ENCODE data around the gene RPS8.
"Not testable (repeated sequence)": the region's sequence is repeated elsewhere in the genome, so short reads cannot be mapped to it uniquely, and the experiment has no call there.

RPS8 gene

DNA sequence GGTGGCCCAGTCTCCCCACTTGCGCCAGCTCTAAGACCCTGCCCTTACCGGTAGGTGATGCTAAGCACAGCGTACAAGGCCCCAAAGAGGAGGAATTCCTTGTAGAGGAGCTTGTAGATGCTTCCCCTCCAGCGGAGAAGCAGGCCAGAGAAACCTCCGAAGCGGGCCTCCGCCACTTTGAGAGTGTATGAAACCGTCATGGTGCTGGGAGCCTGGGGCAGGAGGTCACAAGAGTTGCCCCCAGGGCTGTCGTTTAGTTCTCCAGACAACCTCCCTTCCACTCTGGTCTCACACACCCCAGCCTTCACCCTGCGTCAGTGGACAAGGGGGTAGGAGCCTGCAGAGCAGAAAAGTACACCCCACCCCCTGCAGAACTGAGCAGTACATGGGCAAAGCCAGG is 12.2 kb downstream of the RPS8 start:
- Histone ChIP-seq H3K36me3 (ENCODE audit: control insufficient read depth, insufficient read depth, low read length) (no peaks in the 10 kb centered on the region), H3K9ac (no peak overlapping the region), H3K4me2 (ENCODE audit: low read length) (no peak overlapping the region), H3K79me2 (no peaks in the 10 kb centered on the region), H3K9me3 (ENCODE audit: control insufficient read depth, low read length) (no peaks in the 10 kb centered on the region), H3K27me3 (ENCODE audit: control insufficient read depth, insufficient read depth, low read length) (no peaks in the 10 kb centered on the region), H3K4me3 (ENCODE audit: low read depth, low read length) (no peak overlapping the region), H3K4me1 (peaks cover 5% of the 10 kb centered on the region), H3K27ac (no peak overlapping the region), H2AFZ (no peak overlapping the region)
- TF ChIP-seq CTCF (IDR thresholded peaks at IDR 0.05), result no peak

DNA sequence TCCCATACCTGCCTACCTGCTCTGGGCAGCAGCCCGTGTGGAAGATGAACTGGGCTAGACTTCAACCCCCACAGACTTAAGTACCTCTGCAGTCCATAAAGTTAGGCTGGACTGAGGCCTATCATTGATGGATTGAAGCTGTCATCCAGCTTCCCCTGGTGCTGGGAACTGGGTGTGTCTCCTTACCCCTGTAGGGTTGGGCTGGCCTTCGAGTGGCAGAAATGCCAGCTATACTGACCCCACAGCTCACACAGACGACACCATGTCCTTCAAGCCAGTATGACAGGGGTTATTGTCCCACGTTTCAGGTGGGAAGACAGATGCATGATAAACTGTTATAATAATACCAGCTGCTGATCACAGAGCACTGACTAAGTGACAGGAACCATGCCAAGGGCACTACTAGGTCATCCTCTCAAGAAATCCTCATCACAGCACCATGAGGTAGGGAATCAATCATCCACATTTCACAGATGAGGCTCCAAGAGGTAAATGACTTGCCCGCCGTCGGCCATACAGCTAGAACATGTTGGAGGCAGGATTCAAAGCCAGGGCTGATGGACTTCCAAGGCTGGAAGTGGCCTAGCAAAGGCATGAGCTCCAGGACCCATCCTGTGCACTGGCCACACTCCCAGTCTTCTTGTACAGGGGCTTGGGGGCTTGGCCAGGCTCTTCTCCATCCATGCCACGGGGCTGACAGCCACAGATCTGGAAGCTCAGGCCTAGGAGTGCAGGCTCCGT is 12.9 kb downstream of the RPS8 start, which contains the start of gene BEST4:
Gene BEST4 (minus strand): TSS at position 51 of the 741 bp plus-strand sequence. CDS start 465 bp downstream, outside the sequence.
- Histone ChIP-seq H3K9ac (no peak within 1 kb of the TSS), H3K27ac (no peak within 1 kb of the TSS), H3K36me3 (ENCODE audit: control insufficient read depth, insufficient read depth, low read length) (no peaks in the 10 kb centered on the region), H3K79me2 (no peaks in the 10 kb centered on the region), H2AFZ (no peak within 1 kb of the TSS), H3K4me2 (ENCODE audit: low read length) (no peak within 1 kb of the TSS), H3K4me3 (ENCODE audit: low read depth, low read length) (no peak within 1 kb of the TSS), H3K27me3 (ENCODE audit: control insufficient read depth, insufficient read depth, low read length) (no peaks in the 10 kb centered on the region), H3K9me3 (ENCODE audit: control insufficient read depth, low read length) (no peaks in the 10 kb centered on the region), H3K4me1 (peaks cover 5% of the 10 kb centered on the region)
- TF ChIP-seq CTCF (IDR thresholded peaks at IDR 0.05), result no peak

DNA sequence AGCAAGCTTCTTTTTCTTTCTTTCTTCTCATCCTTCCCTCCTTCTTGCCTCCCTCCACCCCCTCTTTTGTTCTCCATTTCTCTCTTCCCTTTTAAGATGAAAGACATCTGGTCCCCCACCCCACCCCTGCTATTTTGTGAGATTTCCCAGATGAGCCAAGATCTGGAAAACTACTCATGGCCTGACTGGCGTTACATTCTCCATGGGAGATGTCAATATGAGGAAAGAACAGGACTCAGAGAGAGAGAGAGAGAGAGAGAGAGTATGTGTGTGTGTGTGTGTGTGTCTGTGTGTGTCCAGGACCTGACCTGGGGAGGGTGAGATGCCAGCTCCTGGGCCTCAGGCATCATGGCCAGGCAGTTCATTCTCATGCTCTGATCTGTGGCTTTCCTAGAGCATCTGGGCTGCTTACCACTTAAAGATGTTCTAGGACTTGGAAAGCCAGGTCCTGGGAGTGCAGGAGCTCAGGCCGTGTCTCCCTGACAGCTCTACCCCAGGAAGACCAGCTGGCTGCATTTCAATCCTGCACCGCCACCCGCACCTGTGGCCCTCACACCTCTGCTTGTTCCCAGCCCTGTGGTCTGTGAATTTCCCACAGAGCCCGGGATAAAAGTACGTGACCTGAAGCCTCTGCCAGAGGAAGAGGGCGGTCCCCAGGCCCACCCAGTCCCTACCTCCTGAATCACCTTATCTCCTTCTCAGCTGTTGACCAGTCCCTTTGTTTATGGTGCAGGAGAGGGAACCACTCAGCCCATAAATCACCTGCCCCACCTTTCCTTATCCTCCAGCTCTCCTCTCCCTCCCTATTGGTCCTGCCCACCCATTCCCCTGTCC is 15.8 kb downstream of the RPS8 start:
- H3K27ac ChIP-seq, result no peak overlapping the region
- no peak overlapping the region for H3K4me2 ChIP-seq (ENCODE audit: low read length)
- H3K4me1 ChIP-seq, result no peaks in the 10 kb centered on the region
- H3K9ac ChIP-seq, result no peak overlapping the region
- H3K36me3 ChIP-seq (ENCODE audit: control insufficient read depth, insufficient read depth, low read length), result no peaks in the 10 kb centered on the region
- H2AFZ ChIP-seq, result no peak overlapping the region
- H3K4me3 ChIP-seq (ENCODE audit: low read depth, low read length), result no peak overlapping the region
- no peaks in the 10 kb centered on the region for H3K27me3 ChIP-seq (ENCODE audit: control insufficient read depth, insufficient read depth, low read length)
- H3K79me2 ChIP-seq, result no peaks in the 10 kb centered on the region
- TF ChIP-seq CTCF (IDR thresholded peaks at IDR 0.05), result no peak
- H3K9me3 ChIP-seq (ENCODE audit: control insufficient read depth, low read length), result no peaks in the 10 kb centered on the region

DNA sequence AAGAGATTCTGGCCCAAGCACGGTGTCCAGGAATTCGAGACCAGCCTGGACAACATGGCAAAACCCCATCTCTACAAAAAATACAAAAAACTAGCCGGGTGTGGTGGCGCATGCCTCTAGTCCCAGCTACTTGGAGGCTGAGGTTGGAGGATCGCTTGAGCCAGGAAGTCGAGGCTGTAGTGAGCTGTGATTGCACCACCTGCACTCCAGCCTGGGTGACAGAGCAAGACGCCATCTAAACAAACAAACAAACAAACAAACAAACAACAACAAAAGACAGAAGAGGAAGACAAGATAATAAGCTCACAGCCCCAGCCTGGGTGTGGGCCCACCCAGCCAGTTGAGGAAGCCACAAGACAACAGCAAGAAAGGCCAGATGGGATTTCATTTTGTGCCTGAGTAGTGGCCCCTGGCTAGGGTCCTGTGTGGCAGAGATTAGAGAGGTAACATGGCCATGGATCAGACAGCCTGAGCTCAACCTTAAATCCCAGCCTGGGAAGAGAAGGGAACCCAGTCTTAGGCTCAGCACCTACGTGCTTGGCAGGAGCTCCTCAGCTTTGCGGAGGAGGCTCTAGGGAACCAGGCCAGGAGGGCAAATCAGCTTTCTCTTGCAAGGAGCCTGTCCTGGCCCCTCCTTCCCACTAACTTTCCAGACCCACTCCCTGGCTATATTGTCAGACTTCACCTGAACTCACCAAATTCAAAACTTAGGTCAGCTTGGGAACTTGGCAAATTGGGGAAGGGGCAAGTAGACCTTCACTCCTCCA is 17.6 kb downstream of the RPS8 start:
- Histone ChIP-seq H3K27me3 (ENCODE audit: control insufficient read depth, insufficient read depth, low read length) (no peaks in the 10 kb centered on the region), H2AFZ (no peak overlapping the region), H3K4me1 (no peaks in the 10 kb centered on the region), H3K9me3 (ENCODE audit: control insufficient read depth, low read length) (no peaks in the 10 kb centered on the region), H3K79me2 (no peaks in the 10 kb centered on the region), H3K4me2 (ENCODE audit: low read length) (no peak overlapping the region), H3K4me3 (ENCODE audit: low read depth, low read length) (no peak overlapping the region), H3K36me3 (ENCODE audit: control insufficient read depth, insufficient read depth, low read length) (no peaks in the 10 kb centered on the region), H3K9ac (no peak overlapping the region), H3K27ac (no peak overlapping the region)
- no peak for TF ChIP-seq CTCF (IDR thresholded peaks at IDR 0.05)

- not testable (repeated sequence) for H3K27me3 ChIP-seq (ENCODE audit: control insufficient read depth, insufficient read depth, low read length); H3K79me2 ChIP-seq; H3K4me2 ChIP-seq (ENCODE audit: low read length); H3K9ac ChIP-seq; H2AFZ ChIP-seq; H3K27ac ChIP-seq; H3K4me1 ChIP-seq; H3K9me3 ChIP-seq (ENCODE audit: control insufficient read depth, low read length); H3K4me3 ChIP-seq (ENCODE audit: low read depth, low read length); H3K36me3 ChIP-seq (ENCODE audit: control insufficient read depth, insufficient read depth, low read length)
Observed at GRCh38 chr1:44797886-44798285, 22.5 kb downstream of the RPS8 start.
